Fibroblast of pulmonary artery (primary cell): ENCODE results near the gene DAD1.

ENCODE experiments used
- DNase-seq: peaks from one replicate; pipeline ENCODE4 v3.0.0-alpha.2; 2010; ENCODE audit warnings: low read depth
- H3K4me3 ChIP-seq: replicated peaks from 2 replicates; pipeline ENCODE4 v1.5.1; 2011; ENCODE audit warnings: low read depth, mild to moderate bottlenecking, control low read depth, low read length, moderate library complexity
- CTCF ChIP-seq: IDR thresholded peaks from 2 replicates; pipeline ENCODE4 v1.5.1; 2011; ENCODE audit warnings: mild to moderate bottlenecking, control low read depth, low read length, inconsistent platforms; ENCODE audit errors: missing control alignments

The DAD1 gene

GRCh38 chr14:22542360-22542759, 46.7 kb downstream of the DAD1 start:
- no peak for TF ChIP-seq CTCF
- no peak overlapping the region for H3K4me3 ChIP-seq
- no peak for DNase-seq

GRCh38 chr14:22541721-22542120, 47.3 kb downstream of the DAD1 start:
- no peak overlapping the region for H3K4me3 ChIP-seq
- no peak for DNase-seq
- TF ChIP-seq CTCF, result no peak

GRCh38 chr14:22540811-22541360, 48.1 kb downstream of the DAD1 start:
- no peak for DNase-seq
- no peak for TF ChIP-seq CTCF
- no peak overlapping the region for H3K4me3 ChIP-seq

GRCh38 chr14:22540293-22540692, 48.7 kb downstream of the DAD1 start:
- no peak for DNase-seq
- TF ChIP-seq CTCF, result no peak
- no peak overlapping the region for H3K4me3 ChIP-seq

- no peak for TF ChIP-seq CTCF
- no peak overlapping the region for H3K4me3 ChIP-seq
- DNase-seq, result no peak
Measured at GRCh38 chr14:22539831-22540230, 49.2 kb downstream of the DAD1 start.

GRCh38 chr14:22538671-22539228, 50.3 kb downstream of the DAD1 start:
- TF ChIP-seq CTCF, result no peak
- no peak for DNase-seq

GRCh38 chr14:22537436-22538310, 51.4 kb downstream of the DAD1 start:
- no peak for TF ChIP-seq CTCF
- no peak overlapping the region for H3K4me3 ChIP-seq
- DNase-seq, result no peak

More at GRCh38 chr14:22538671-22539228, 50.3 kb downstream of the DAD1 start:
- H3K4me3 ChIP-seq, result no peak overlapping the region
